Measurements from ENCODE around the gene SLC66A3.

SLC66A3 gene

DNA sequence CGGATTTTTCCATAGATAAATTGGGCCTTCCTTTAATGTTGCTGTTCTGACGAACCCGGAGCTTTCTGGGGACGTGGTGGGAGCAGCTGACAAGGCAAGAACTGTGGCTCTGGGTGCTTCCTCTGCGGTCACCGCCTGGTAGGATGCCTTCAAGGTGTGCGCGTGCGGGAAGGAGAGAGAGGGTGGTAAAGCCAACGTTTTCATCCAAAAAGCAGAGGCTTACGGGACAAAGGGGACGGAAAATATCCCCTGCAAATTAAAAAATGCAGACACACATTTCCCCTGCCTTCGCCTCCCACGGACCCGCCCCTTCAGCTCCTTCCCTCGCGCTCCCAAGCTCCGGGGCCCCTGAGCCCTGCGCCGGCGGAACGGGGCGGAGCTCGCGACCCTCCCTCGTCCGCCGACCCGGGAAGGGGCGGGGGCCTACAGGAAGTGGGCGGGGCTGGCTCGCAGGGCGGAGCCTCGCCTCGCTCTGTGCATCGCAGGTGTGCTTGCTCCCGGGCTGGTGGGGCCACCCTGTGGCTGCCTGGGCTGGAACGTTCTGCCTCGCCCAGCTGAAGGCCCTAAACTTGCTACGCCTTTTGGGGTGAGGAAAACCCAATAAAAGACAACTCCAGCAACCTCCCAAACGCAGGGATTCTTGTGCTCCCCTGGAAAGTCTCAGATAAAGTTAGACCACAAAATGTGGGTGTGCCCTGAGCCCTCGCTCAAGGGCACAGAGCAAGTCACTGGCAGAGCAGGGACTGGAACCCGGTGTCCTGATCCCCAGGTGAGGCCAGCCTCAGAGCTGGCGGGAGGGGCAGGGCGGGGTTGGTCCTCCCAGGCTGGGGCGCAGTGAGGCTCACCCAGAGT, 25.4 kb upstream of the SLC66A3 start:
- Mint-ChIP-seq H3K36me3 (no peaks in the 10 kb centered on the region), H3K9me3 (no peaks in the 10 kb centered on the region), H3K4me1 (peaks cover 26 to 28% of the 10 kb centered on the region in 2 donors), H3K27me3 (no peaks in the 10 kb centered on the region), H3K27ac (peak overlapping the region; percentile 31), H3K4me3 (peak overlapping the region; percentile 72 to 76)
- DNase-seq (peak; percentile 34), ATAC-seq (replicated peaks) (peak; percentile 69 to 79)

DNA sequence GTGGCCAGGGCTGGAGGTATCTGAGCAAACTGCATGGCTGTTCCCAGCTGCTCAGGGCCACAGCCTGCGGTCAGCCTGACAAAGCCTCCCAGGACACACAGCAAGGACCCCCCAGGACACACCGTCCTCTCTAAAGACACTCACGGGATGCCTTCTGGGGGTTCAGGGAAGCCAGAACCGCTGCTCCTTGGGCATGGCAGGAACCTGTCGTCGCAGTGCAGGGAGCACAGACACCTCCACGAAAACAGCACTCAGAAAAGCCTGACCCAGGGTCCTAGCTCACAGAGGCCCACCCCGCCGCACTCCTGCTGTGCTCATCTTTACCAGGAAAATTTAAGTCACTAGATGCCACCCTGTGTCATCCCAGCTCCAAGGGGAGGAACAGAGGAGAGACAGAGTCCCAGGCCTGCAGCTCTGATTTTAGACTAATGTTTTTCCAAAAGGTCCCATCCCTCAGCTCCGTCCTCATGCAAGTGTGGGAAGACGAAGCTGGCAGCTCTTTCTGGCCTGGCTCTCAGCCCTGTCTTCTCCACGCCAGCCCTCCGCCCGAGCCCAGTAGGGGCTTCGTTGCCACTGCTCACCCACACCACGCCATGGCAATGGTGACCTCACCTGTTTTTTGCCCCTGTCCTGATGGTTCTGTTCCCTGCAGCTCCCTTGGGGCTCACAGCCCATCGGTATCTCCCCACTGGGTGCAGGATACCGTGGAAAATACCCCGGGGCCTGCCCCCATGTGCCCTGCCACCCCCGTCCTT, 23.9 kb upstream of the SLC66A3 start:
- H3K4me1 Mint-ChIP-seq = peaks cover 26 to 28% of the 10 kb centered on the region in 2 donors
- no peaks in the 10 kb centered on the region for H3K9me3 Mint-ChIP-seq
- H3K27ac Mint-ChIP-seq = peak overlapping the region; percentile 59
- peaks cover 6 to 7% of the 10 kb centered on the region in 2 donors for H3K27me3 Mint-ChIP-seq
- ATAC-seq (replicated peaks) = no peak
- no peak for DNase-seq
- no peaks in the 10 kb centered on the region for H3K36me3 Mint-ChIP-seq
- H3K4me3 Mint-ChIP-seq = peak overlapping the region; percentile 3 to 90

DNA sequence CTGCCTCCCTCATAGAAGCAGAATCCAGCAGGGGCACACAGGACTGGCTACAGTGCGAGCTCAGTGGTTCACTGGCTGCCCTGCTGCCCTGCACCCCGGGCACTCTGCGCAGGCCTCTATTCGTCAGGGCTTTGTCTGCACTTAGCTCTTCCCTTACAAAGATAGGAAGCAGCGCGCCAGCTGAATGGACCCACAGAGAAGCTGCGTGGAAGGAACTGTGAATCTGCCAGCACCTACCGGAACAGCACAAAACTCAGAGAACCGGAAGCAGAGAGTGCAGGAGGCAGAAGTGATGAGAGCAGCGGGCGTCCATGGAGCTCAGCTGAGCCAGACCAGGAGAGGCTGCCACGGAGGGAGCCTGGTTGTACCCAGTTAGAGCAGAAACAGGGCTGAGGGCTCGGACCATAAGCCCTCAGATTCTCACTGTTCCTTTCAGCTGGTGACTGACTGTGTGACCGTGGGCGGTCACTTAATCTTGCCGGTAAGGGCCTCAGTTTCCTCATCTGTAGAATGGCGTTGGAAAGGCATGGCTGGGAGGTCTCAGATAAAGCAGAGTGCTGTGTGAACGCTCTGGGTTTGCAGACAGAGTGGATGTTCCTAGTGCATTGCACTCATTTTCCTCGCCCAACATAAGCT, 23.1 kb upstream of the SLC66A3 start:
- Mint-ChIP-seq H3K9me3 (no peaks in the 10 kb centered on the region), H3K27me3 (peaks cover 10 to 13% of the 10 kb centered on the region in 2 donors), H3K36me3 (no peaks in the 10 kb centered on the region), H3K27ac (no peak overlapping the region), H3K4me1 (peaks cover 26 to 28% of the 10 kb centered on the region in 2 donors), H3K4me3 (peak overlapping the region; percentile 90 to 93)
- ATAC-seq (replicated peaks) (peak in 1 of 2 donors; percentile 6), DNase-seq (no peak)

DNA sequence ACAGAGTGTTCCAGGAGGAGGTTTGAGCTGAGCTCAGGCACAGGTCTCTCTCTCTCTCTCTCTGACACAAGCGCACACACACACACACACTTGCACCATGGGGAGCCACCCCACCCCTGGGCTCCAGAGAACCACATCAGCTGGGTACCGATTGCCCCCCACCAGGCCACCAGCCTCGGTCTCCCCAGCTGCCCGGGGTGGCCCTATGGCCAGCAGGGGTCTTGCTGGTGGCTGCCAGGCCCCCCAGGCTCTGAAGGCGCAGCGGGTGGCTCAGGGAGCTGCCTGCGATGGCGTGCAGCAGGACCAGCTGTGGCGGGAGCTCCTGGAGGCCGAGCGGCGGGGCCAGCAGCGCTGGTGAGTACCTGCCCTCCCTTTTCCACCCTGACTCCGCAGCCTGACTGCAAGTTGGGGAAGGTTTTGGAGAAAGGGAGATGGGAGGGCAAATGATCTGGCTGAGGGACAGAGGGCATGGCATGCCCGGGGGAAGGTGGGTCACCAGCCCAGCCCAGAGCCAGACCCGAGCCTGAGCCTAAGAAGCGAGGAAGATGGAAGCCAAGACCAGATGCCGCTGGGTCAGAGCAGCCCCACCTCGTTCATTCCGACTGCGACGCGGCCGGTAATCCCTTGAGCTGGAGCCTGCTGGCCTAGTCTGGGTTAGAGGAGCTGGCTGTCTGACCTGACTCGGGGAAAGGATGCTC, 21.9 kb upstream of the SLC66A3 start:
- no peaks in the 10 kb centered on the region for H3K9me3 Mint-ChIP-seq
- H3K4me3 Mint-ChIP-seq = peak overlapping the region; percentile 90 to 93
- H3K36me3 Mint-ChIP-seq = no peaks in the 10 kb centered on the region
- ATAC-seq (replicated peaks) = peak in 1 of 2 donors; percentile 5
- H3K27me3 Mint-ChIP-seq = peaks cover 13% of the 10 kb centered on the region in 2 donors
- peaks cover 20 to 23% of the 10 kb centered on the region in 2 donors for H3K4me1 Mint-ChIP-seq
- DNase-seq = no peak
- H3K27ac Mint-ChIP-seq = peak overlapping the region; percentile 92

DNA sequence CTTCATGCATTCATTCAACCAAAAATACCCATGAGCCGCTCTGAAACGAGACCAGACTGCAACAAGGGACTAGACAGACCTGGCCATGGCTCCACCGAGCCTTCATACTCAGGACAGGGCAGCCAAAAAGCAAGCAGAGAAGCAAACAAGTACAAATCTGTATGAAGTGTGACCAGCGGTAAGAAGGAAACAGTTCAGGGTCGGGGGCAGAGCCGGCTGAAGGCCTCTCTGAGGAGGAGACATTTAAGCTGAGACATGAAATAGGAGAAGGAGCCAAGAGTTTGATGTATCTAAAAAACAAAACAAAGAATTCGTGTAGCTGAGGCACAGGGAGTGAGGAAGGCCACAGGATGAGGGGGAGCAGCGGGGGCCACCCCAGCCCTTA, 21.3 kb upstream of the SLC66A3 start:
- H3K4me3 Mint-ChIP-seq = no peak overlapping the region
- ATAC-seq (replicated peaks) = no peak

DNA sequence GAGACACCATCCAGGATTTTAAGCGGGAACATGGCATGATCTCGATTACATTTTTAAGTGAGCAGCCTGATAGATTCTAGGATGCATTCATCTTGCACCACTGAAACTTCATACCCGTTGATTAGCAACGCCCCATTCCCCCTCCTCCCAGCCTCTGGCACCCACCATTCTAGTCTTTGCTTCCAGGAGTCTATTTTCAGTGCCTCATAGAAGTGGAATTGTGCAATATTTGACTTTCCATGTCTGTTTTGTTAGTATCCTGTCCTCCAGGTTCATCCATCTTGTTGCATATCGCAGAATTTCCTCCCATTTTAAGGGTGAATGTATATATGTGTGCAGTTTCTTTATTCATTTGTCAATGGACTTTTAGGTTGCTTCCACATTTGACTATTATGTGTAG, 20.9 kb upstream of the SLC66A3 start:
- Mint-ChIP-seq H3K9me3 (no peaks in the 10 kb centered on the region), H3K4me3 (no peak overlapping the region)

More for the DNA sequence above, 21.3 kb upstream of the SLC66A3 start:
- Mint-ChIP-seq H3K9me3 (no peaks in the 10 kb centered on the region), H3K36me3 (no peaks in the 10 kb centered on the region), H3K27ac (no peak overlapping the region), H3K4me1 (peaks cover 17 to 20% of the 10 kb centered on the region in 2 donors), H3K27me3 (peaks cover 13% of the 10 kb centered on the region in 2 donors)
- no peak for DNase-seq

DNA sequence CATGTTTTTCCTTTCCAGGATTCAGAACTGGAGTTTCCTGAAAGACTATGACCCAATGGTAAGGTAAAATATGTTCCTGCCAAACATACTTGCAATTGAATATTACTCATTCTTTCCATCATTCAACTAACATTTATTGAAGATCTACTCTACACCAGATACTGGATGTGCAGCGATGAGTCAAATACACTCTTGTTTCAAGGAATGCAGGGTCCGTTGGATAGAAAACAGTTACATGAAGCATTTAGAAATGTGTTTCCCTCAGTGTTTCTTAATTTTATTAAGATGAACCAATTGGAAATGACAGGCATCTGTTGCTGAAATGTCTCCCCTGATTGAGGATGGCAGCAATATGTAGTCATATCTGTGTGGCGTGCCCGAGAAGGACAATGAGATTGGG, 14.8 kb upstream of the SLC66A3 start:
- H3K4me3 Mint-ChIP-seq = no peak overlapping the region
- H3K9me3 Mint-ChIP-seq = no peaks in the 10 kb centered on the region
- no peak for ATAC-seq (replicated peaks)
- no peaks in the 10 kb centered on the region for H3K36me3 Mint-ChIP-seq
- DNase-seq = no peak
- H3K4me1 Mint-ChIP-seq = peaks cover 1 to 7% of the 10 kb centered on the region in 2 donors
- peaks cover 28 to 30% of the 10 kb centered on the region in 2 donors for H3K27me3 Mint-ChIP-seq
- H3K27ac Mint-ChIP-seq = no peak overlapping the region

More for the DNA sequence above, 20.9 kb upstream of the SLC66A3 start:
- H3K27me3 Mint-ChIP-seq = peaks cover 13% of the 10 kb centered on the region in 2 donors
- DNase-seq (no peak), ATAC-seq (replicated peaks) (no peak)
- H3K27ac Mint-ChIP-seq = no peak overlapping the region
- peaks cover 17 to 20% of the 10 kb centered on the region in 2 donors for H3K4me1 Mint-ChIP-seq
- no peaks in the 10 kb centered on the region for H3K36me3 Mint-ChIP-seq

DNA sequence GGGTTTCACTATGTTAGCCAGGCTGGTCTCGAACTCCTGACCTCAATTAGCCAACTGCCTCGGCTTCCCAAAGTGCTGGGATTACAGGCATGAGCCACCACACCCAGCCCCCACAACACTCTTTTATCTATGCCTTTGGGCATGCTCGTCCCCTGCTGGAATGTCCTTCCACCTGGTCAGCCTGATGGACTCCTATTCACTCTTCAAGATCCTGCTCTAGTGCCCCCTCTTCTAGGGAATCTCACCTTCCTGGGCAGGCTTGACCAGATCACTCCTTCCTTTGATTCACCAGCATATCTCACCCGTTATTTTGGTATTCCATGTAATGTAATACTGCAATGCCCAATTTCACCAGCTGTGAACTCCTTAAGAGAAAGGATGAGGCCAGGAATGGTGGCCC, 13.9 kb upstream of the SLC66A3 start:
- Mint-ChIP-seq H3K27ac (no peak overlapping the region), H3K4me1 (peaks cover 3 to 9% of the 10 kb centered on the region in 2 donors), H3K9me3 (no peaks in the 10 kb centered on the region), H3K4me3 (no peak overlapping the region), H3K27me3 (peaks cover 23 to 24% of the 10 kb centered on the region in 2 donors), H3K36me3 (no peaks in the 10 kb centered on the region)
- ATAC-seq (replicated peaks) (no peak), DNase-seq (no peak)

DNA sequence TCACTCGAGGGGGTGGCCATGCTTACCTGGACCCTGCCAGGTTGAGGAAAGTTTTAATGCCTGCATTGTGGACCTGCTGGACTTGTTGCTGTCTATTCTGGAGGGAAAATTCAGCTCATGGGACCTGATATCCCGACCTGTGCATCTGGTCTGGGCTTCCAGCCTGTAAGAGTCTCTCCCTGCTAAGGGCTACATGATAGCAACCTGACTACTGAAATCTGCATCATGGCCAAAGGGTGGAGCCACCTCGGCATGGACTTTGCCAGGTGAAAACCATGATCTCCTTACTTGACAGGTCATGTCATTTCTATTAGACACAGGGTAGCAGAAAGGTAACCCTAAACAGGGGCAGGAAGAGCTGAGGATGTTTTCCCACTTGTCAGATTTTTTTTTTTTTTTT, 12.9 kb upstream of the SLC66A3 start:
- H3K4me3 Mint-ChIP-seq = no peak overlapping the region
- H3K36me3 Mint-ChIP-seq = no peaks in the 10 kb centered on the region
- peaks cover 17% of the 10 kb centered on the region in 2 donors for H3K27me3 Mint-ChIP-seq
- no peak overlapping the region for H3K27ac Mint-ChIP-seq
- ATAC-seq (replicated peaks) (no peak), DNase-seq (no peak)
- H3K9me3 Mint-ChIP-seq = peaks cover 0 to 1% of the 10 kb centered on the region in 2 donors
- peaks cover 3 to 9% of the 10 kb centered on the region in 2 donors for H3K4me1 Mint-ChIP-seq

DNA sequence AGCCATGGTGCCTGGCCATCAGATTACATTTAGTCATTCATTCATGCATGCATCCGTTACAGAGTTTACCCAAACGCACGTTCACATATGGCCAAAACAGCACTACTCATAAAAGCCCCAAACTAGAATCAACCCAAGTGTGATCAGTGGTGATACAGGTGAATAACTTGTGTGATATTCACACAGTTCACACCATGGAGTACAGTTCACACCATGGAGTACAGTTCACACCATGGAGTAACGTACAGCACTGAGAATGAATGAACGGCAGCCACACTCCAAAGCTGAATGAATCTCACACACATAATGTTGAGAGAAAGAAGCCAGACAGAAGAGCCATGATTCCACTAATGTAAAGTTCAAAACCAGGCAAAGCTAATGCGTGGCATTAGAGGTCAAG, 12.3 kb upstream of the SLC66A3 start:
- Mint-ChIP-seq H3K9me3 (peaks cover 0 to 1% of the 10 kb centered on the region in 2 donors), H3K36me3 (no peaks in the 10 kb centered on the region), H3K27ac (no peak overlapping the region), H3K4me1 (peaks cover 3 to 9% of the 10 kb centered on the region in 2 donors), H3K27me3 (peaks cover 14 to 17% of the 10 kb centered on the region in 2 donors), H3K4me3 (no peak overlapping the region)
- ATAC-seq (replicated peaks) (no peak), DNase-seq (no peak)

DNA sequence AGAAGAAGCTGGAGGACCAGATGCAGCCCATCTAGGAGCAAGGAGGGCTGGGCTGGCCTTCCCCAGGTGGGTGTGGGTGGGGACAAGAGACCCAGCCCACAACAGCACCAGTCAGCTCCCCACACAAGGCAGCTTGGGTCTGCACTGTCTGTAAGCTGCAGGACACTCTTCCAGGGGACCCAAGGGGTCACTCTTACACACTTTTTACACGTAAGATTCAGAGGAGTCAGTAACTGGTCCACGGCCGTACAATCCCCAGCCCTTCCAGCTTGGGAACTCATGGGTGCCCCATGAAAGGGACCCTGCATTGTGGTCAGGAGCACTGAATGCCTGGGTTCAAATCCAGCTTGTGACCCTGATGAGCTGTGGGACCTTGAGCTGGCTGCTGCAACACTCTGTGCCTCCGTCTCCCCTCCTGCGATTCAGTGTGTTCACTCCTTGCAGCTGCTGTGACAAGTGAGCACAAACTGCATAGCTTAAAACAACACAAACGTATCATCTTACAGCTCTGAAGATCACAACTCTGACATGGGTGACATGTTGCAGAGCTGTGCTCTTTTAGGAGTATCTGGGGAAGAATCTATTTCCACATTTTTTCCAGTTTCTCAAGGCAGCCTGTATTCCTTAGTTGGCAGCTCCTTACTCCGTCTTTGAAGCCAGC, 11.1 kb upstream of the SLC66A3 start:
- Mint-ChIP-seq H3K4me3 (no peak overlapping the region), H3K4me1 (peaks cover 3 to 9% of the 10 kb centered on the region in 2 donors), H3K9me3 (peaks cover 0 to 1% of the 10 kb centered on the region in 2 donors), H3K27ac (no peak overlapping the region), H3K36me3 (no peaks in the 10 kb centered on the region), H3K27me3 (peaks cover 14 to 17% of the 10 kb centered on the region in 2 donors)
- DNase-seq = no peak
- ATAC-seq (replicated peaks) = no peak

DNA sequence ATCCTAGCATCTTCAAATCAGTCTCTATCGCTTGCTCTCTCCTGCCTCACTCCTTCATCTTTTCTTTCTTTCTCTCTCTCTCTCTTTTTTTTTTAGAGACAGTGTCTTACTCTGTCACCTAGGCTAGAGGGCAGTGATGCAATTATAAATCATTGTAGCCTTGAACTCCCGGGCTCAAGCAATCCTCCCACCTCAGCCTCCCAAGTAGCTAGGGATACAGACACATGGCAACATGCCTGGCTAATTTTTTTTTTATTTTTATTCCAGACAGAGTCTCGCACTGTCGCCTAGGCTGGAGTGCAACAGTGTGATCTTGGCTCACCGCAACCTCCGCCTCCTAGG, 10.6 kb upstream of the SLC66A3 start:
- H3K4me3 Mint-ChIP-seq = no peak overlapping the region
- ATAC-seq (replicated peaks) = no peak
- no peak for DNase-seq
- H3K4me1 Mint-ChIP-seq = peaks cover 3 to 9% of the 10 kb centered on the region in 2 donors
- H3K27me3 Mint-ChIP-seq = peaks cover 14 to 17% of the 10 kb centered on the region in 2 donors
- peaks cover 0 to 1% of the 10 kb centered on the region in 2 donors for H3K9me3 Mint-ChIP-seq
- H3K27ac Mint-ChIP-seq = no peak overlapping the region
- H3K36me3 Mint-ChIP-seq = no peaks in the 10 kb centered on the region

DNA sequence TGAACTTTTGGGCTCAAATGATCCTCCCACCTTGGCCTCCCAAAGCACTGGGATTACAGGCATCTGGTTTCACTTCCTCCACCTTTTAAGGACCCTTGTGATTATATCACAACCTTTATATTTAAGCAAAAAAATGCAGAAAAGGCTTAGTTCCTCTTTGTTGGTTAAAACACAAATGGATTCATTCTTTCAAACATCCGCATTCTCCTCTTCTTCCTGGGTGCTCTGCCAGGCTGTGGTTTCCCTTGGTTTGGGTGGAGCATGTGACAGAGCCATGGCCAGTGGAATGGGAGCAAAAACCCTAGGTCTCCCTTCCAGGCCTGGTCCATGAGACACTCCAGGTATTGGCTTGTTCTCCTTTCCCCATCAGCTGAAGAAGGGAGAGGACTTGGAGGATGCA, 9.9 kb upstream of the SLC66A3 start:
- Mint-ChIP-seq H3K4me1 (peaks cover 3 to 9% of the 10 kb centered on the region in 2 donors), H3K36me3 (no peaks in the 10 kb centered on the region), H3K27me3 (peaks cover 14 to 17% of the 10 kb centered on the region in 2 donors), H3K9me3 (peaks cover 0 to 1% of the 10 kb centered on the region in 2 donors), H3K4me3 (no peak overlapping the region), H3K27ac (no peak overlapping the region)
- ATAC-seq (replicated peaks) (peak; percentile 69 to 71), DNase-seq (no peak)
